GM19238 (cell line): ENCODE measurements around the gene PPM1M.
A peak's percentile ranks its signal among the peaks of the same experiment; 100 is the strongest.

Experiments
- DNase-seq: peaks from one replicate; pipeline ENCODE4 v3.0.0; 2011; ENCODE audit warnings: low spot score; ENCODE audit not compliant: insufficient read length

The PPM1M gene

DNA sequence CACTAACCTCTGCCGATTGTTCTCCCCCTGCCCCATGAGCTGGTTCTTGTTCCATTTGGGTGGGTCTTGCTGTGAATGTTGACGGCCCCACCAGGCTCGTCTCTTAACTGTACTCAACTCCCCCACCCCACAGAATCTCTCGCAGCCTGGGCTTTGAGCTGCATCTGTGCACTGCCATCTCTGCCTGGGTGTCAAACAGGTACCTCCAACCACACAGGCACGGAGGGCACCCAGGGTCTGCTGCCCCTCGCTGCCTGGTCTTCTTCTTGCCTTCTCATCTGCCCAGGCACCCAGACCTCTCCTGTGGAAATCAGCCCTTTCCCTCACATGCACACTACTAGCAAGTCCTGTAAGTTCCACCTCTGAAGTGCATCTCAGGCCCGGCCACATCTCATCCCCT lies 30.2 kb upstream of the PPM1M start:
- DNase-seq: no peak

DNA sequence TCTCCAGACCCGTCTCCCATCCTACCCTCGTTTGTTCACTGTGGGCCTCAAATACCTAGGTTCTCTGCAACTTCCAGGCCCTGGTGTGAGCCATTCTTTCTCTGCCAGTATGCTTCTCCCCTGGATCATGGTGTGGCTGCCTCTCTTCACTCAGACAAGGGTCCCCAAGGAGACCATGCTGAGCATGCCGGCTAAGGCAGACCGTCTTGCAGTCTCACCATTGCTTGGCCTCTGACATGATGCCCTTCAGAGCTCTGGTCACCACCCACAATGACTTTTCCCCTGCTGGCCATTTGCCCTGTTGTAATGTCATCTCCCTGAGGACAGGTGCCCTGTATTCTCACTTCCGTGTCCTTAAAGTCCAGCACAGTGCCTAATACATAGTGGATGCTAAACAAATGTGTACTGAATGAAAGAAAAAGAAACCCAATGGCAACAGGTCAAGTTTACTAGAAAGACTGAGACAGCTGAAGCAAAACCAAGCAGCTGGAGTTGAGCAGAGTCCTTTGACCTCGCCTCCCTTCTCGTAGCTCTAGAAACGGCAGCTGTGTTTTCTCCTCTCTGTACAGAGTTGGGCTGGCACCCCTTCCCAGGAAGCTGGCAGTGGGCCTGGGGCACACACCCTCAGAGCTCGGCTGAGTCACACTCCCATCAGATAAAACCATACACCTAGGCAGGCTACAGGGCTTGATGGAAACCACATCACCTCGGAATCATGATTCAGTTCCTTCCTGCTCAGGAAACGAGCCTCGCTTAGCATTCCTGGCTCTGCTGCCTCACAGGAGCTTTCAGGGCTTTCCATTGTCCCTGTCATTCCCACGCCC lies 28.8 kb upstream of the PPM1M start:
- DNase-seq: no peak

DNA sequence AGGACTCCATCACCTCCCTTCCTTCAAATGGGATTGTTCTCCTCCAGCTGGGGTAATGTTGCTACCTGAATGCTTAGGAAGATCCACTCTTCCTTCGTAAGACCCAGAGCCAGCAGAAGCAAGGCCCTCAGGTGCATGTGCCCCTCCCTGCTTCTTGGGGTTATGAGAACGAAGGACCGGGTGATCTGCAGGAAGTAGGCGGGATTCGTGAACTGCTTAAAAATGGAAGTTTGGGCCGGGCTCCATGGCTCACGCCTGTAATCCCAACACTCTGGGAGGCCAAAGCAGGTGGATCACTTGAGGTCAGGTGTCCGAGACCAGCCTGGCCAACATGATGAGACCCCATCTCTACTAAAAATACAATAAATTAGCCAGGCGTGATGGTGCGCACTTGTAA lies 28.2 kb upstream of the PPM1M start:
- no peak for DNase-seq

DNA sequence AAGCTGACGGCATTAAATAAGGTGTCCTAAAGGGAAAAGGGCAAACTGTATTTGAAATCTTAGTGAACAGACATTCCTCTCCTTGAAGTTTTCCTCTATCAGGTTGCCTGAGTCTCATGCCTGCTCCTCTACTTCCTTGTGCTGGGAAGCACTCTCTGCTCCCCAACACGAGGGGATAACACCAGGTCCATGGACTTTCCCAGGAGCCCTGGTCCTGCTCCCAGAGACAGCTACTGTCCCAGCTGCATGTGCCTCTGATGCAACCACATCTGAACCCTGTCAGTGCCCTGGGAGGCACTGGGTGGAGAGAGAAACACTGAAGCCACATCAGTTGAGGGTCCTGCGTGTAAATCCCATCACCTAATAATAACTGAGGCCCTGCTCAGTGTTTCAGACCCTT lies 27.5 kb upstream of the PPM1M start:
- DNase-seq: no peak

DNA sequence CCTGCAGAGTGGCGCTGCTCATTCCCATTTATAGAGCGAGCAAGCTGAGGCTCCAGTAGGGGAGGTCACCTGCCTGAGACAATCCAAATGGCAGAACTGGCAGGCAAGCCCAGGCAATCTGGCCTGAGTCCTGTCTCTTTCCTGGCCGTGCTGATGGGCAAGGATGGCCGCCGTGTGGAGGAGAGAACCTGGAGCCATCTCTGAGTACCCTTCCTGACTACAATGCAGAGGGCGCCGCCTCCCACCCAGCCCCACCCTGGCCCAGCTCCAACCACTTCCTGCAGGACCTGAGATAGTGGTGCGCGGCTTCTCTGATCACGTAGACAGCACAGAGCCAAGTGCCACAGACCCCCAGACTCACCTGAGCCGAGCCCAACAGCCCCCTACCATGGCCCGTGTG lies 27.1 kb upstream of the PPM1M start:
- no peak for DNase-seq

DNA sequence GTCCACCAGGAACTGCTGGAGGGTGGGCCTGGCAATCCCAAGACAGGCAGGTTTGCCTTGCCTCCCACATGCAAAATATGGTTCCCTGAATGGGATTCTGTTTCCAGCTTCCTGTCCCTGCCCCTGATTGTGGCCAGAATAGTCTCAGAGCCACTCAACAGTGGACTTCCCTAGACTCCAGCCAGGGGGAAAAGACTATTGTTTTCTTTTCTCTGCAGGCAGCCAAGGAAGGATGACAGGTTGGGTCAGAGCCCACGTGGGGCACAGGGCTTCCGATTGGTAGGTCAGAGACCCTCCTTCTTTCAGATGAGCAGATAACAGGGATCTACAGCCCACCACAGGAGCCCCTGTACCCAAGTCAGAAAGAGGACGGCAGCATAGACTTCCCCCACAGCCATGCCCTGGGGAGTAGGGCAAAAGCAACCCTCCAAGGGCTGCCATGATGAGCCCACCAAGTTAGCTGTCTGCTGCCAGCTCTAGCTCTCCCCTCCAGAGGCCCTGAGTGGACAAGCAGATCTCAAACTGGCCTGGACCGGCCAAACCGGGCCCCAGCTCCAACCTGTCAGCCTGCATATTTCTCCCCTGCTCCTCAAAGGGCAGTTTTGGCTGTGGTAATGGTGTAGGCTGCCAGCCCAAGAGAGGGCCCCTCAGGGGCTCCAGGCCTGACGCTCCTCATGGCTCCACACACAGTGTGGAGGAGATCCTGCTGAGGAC lies 26.5 kb upstream of the PPM1M start:
- no peak for DNase-seq

DNA sequence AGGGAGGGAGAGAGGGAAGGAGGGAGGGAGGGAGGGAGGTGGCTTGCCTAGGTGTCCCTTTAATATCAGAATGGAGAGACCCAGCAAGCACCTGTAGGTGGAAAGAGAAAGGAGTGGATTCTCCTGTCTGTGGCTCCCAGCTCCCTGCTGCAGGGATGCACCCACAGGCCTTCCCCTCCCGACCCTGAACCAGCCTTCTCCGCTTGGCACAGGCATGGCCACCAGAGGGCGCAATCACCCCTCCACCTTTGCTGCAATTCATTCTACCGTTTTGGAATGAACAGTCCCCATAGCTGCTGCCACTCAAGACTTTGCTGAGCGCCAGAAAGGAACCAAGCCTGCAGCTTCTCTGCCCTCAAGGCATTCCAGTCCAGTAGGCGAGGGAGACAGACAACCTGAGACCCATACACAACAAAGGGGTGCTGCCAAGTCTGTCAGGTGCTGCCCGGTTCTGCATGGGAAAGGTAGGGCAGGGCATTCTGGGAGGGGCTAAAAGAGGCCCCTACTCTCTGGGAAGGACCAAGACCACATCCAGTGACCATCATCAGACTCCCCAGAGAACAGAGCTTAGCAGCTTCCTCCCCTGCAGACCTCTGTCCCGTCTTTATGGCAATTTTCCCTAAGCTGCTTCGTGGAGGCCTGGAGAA lies 25.1 kb upstream of the PPM1M start:
- DNase-seq: peak; percentile 78

DNA sequence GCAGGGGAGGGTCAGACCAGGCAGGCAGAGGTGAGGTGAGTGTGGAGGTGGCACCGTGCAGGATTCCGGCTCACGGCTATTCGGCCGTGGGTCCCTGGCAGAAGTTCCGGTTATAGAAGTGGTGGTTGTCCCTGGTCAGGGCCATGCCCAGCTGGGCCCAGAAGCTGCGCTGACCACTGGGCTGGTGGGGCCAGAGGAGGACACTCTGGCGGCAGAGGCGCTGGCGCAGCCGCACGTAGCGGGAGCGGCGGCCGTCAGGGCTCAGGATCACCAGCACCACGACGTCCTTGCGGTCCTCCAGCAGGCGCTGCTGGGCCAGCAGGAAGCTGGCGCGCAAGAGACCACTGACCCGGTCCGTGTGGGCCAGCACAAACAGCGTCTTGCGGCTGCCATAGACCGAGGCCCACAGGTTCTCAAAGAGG lies 24.4 kb upstream of the PPM1M start:
- DNase-seq: no peak

DNA sequence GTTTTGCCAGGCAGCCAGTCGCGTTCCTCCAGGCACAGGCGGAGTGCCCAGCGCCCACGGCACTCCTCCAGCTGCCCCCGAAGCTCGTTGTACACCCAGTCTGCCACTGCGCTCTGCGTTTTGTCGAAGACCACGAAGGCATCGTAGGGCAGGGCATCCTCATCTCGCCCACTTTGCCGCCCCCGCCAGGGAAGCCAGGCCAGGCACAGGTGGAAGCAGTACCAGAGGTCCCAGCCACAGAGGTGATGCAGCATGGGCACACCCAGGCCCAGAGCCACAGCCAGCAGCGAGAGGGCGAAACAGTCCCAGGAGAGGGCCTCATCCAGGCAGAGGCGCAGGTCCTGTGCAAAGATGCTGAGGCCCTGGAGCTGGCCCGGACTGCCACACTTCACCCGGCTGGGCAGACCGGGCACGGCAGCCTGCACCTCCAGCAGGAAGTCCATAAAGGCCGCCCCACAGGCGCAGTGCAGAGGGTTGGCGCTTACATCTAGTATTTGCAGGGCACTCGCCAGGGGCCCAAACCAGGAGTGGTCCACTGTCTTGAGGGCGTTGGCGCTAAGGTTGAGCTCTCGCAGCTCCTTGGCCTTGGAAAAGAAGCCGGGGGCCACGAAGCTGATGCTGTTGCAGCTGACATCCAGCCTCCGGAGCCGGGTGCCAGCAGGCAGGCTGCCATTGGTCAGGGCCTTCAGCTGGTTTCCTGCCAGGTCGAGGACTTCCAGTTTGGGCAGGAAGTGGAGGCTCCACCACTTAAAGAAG lies 23.8 kb upstream of the PPM1M start:
- no peak for DNase-seq

DNA sequence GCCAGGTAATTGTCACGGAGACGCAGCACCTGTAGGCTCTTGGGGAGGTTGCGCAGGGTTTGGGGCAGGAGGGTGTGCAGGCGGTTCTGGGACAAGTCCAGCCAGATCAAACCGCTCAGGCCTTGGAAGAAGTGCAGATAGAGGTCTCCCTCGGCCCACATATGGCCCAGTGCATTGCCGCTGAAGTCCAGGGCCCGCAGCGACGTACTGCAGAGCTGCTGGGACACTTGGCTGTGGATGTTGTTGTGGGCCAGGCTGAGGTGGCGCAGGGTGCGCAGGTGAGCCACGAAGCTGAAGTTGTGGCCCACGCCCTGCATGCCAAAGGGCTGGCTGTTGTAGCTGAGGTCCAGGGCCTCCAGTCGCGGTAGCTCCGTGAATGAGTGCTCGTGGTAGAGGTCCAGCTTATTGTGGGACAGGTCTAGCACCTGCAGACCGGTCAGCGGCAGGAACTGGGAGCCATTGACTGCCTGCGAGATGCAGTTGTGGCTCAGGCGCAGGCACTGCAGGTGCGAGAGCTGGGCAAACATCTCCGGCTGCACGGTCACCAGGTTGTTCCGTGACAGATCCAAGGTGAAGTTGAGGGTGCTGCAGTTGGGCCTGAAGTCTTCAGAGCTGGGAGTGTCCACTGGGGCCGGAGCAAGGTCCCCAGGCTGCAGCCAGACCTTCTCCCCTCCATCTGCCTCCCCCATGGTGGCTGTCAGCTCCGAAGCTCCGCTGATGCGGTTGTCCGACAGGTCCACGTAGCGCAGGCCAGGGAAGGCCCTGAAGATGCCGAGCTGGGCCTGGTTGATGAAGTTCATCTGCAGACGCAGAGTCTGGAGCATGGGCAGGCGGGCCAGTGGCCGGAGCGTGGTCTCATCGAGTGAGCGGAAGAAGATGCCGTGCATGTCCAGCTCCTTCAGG lies 23.0 kb upstream of the PPM1M start:
- DNase-seq: no peak

DNA sequence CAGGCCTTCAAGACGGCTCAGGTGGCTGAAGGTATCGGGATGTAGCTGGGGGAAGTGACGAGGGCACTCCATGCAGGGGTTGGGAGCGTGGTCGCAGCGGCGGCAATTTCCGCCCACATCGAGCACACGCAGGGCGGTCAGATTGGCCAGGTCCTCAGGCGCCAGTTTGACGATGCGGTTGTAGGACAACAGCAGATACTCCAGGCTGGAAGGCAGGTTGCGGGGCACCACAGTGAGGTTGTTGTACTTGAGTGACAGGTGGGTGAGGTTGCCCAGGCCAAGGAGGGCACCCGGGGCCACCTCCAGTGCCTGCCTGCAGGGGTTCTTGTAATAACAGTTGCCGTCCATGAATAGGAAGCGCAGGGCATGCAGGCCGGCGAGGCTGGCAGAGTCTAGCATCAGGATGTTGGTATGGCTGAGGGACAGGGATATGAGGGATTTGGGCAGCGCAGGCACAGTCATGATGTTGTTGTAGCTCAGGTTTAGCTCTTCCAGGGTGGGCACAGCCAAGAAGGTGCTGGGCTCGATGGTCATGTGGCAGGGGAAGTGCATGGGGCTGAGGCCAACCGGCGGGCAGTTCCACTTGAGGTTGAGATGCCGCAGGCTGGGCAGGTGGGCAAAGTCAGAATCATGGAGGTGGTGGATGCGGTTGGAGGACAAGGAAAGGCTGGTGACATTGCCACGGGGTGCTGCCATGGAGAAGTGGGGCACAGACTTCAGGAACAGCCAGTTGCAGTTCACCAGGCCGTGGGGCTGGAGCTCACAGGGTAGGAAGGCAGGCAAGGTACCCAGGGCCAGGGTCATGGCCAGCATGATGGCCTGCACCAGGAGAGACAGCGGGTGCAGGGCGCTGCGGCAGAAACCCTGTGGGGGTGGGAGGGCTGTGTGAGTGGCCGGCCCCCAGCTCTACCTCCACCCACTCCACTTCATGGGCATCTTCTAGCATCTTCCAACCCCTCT lies 21.8 kb upstream of the PPM1M start:
- DNase-seq: no peak

DNA sequence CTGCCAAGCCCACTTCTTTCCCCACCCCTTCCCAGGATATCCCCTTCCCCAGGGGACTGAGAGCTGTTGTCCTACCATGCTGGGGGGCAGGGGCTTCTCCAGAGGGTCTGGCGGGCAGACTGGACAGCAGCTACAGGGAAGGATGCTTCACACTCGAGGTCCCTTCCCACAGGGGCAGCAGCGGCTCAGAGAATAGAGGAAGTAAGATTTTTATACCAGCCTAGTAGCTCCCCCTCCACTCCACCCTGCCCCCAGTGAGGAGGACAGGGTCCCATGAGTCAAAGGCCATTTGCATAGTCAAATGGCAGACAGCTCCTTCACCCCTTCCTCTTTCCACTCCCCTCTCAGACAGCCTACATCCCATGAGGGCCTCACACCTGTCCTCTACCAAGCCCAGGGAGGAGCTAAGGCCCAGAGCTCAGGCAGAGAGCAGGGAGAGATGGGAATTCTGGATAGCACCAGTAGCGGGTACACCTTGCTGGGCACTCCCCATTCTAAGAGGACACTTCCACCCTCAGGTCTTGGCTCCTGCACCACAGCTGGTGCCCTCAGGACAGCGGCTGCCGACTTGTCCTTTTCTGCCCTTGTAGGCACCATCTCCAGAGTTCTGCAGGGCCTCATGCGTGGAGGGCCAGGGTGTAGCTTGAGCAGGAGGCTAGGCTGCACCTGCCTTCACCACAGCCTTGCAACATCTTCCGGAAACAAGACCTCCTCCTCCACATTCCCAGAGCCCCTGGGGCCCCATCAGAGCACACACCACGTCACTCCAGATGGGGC lies 19.9 kb upstream of the PPM1M start, which contains the start of gene TLR9:
Gene TLR9 (minus strand): TSS at position 194 of the 777 bp plus-strand sequence. CDS start 116 bp downstream, at position 78.
- DNase-seq: peak; percentile 83

DNA sequence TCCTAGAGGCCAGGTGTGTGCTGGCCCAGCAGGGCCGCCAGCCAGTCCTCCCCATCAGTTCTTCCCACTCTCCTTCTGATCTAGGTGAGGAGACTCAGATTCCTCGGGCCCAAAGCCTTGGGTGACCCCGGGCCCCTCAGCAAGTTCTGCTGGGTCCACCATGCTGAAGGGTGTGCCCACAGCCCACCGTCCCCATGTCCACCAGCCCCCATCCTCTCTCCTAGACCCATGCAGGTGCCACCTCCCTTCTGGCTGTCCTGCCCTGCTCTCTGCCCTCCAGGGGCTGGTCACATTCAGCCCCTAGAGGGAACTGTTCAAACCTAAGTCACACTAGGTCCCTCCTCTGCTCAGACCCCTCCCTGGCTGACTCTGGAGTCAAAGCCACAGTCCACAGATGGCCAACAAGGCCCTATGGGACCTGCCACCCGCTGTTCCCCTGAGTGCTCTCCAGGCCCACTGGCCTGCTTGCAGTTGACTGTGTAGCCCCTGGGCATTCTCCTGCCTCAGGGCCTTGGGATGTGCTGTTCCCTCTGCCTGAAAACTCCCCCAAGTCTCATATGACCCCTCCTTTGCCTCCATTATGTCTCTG lies 19.2 kb upstream of the PPM1M start:
- DNase-seq: no peak

DNA sequence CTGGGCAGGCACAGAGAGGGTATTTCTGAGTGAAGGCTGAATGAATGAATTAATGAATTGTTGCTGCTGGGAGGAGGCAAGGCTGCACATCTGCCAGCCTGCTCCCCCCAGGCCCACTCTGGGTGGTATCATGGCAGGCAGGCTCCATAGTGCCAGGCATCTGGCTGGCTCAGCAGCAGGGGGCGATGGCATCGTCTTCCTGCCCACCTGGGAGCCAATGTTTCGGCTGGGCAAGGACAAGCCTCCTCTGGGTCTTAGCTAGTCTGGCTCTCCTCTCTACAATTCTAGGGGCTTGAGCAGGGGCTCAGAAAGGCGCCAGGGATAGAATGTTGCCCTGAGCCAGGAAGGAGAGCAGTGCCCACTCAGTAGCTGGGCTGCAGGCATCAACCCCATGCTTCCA lies 18.4 kb upstream of the PPM1M start:
- no peak for DNase-seq

DNA sequence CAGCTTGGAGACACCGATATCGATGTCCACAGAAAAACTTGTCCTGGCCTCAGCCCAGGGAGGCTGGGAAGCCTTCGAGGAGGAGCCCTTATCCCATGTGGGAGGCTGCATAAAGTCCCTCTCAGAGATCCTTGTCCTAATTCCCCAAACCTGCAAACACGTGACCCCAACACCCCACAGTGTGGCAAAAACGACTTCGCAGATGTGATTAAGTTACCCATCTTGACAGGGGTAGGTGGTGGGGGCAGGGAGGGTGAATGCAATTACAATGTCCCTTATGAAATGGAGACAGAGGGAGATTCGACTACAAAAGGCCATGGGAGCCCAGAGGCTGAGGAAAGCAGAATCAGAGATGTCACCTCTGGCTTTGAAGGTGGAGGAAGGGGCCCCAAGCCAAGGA lies 17.8 kb upstream of the PPM1M start:
- no peak for DNase-seq

DNA sequence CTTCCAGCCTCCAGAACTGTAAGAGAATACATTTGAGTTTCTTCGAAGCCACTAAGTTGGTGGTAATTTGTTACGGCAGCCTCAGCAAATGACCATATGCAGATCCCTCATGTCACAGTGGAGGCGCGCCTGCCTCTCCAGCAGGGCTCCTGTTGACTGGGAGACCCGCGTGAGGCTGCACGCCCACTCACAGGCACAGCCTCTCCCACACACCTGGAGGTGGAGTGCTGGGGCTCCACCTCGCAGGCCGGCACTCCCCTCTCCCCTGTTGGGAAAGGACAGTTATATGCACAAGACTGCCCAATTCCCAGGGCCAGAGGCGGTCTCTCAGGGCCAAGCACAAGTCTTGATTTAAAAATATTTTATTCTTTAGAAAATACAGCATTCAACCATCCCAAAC lies 17.3 kb upstream of the PPM1M start:
- DNase-seq: no peak

DNA sequence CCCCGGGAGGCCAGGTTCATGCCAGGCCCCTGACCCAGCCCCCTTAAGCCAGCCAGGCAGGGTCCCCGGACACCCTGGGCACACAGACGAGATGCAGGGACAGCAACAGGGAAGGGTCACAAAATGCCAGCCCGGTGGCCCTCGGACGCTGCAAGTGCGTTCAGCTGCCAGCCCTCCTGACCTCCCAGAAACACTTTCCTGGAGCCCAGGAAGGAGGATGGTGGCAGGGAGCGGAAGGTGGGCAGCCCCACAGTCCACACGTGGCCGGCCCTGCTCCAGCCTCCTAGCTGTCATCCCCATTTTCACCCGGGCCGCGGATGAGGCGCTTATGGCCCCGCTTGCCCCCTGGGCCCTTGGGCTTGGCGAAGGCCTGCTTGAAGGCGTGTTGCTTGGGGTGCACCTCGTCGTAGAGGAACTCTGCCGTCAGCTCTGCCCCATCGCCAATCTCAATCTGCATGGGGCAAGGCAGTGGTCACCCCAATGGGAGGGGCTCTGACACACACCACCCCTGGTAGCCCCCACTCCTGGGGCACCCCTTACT lies 16.7 kb upstream of the PPM1M start:
- DNase-seq: no peak

DNA sequence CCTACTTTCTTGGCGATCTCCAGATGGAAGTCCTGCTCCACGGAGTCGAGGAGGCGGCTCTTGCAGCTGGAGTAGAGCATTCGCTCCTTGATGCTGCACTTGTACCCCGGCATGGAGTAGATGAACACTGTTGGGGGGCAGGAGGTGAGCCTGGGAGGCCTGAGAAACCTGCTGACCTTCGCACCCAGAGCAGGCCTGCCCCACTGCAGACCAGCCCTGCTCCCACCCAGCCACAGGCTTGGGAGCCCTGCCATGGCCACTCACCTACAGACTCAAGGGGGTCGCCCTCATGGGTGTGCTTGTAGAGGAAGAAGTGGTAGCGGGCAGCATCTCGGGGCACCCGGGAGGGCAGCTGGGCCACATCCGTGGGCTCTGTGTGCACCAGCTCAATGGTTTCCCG lies 15.9 kb upstream of the PPM1M start:
- no peak for DNase-seq
